ENCODE data around the gene PRXL2B. TPM values are rescaled to one million over a fixed set of nuclear protein-coding genes. Genes with fewer than 3 reads are reported as not detected.

The PRXL2B gene
- total and polyA plus RNA-seq, 3 donors from 2014 or later: 16.5 to 25.1 (median 20.9) TPM

GRCh38 chr1:2590233-2591141 lies 3.9 kb downstream of the PRXL2B start:
- Histone ChIP-seq H3K27ac (no peak overlapping the region), H3K9me3 (no peaks in the 10 kb centered on the region), H3K36me3 (ENCODE audit: low read depth, missing control alignments) (no peaks in the 10 kb centered on the region), H3K4me3 (no peak overlapping the region), H3K4me1 (peaks cover 17% of the 10 kb centered on the region), H3K27me3 (no peaks in the 10 kb centered on the region)
- no peak for TF ChIP-seq CTCF (IDR thresholded peaks at IDR 0.05)
- TF ChIP-seq POLR2A (IDR thresholded peaks at IDR 0.05): no peak
- intact Hi-C loops (cut with DNase I; ENCODE audit: low total_unique reads): no loop called here
- WGBS, 2 donors: 91 to 92% methylated on average over 6 to 31 of the region's 31 CpGs
- DNase-seq: no peak

GRCh38 chr1:2591233-2591580 lies 4.6 kb downstream of the PRXL2B start:
- no peak for DNase-seq
- H3K9me3 ChIP-seq: no peaks in the 10 kb centered on the region
- no peak overlapping the region for H3K27ac ChIP-seq
- H3K4me3 ChIP-seq: no peak overlapping the region
- peaks cover 17% of the 10 kb centered on the region for H3K4me1 ChIP-seq
- WGBS, 2 donors: 90 to 96% methylated on average over 5 of the region's 5 CpGs
- TF ChIP-seq CTCF (IDR thresholded peaks at IDR 0.05): no peak
- TF ChIP-seq POLR2A (IDR thresholded peaks at IDR 0.05): no peak
- H3K36me3 ChIP-seq (ENCODE audit: low read depth, missing control alignments): no peaks in the 10 kb centered on the region
- intact Hi-C loops (cut with DNase I; ENCODE audit: low total_unique reads): no loop called here
- H3K27me3 ChIP-seq: no peaks in the 10 kb centered on the region

GRCh38 chr1:2591581-2592261 lies 5.1 kb downstream of the PRXL2B start:
- WGBS, 2 donors: 93 to 96% methylated on average over 5 to 11 of the region's 12 CpGs
- Histone ChIP-seq H3K4me3 (no peak overlapping the region), H3K27me3 (no peaks in the 10 kb centered on the region), H3K36me3 (ENCODE audit: low read depth, missing control alignments) (no peaks in the 10 kb centered on the region), H3K4me1 (peaks cover 17% of the 10 kb centered on the region), H3K9me3 (no peaks in the 10 kb centered on the region), H3K27ac (no peak overlapping the region)
- TF ChIP-seq CTCF (IDR thresholded peaks at IDR 0.05): no peak
- no peak for TF ChIP-seq POLR2A (IDR thresholded peaks at IDR 0.05)
- intact Hi-C loops (cut with DNase I; ENCODE audit: low total_unique reads): no loop called here
- DNase-seq: no peak

- H3K27ac ChIP-seq: no peak overlapping the region
- no peaks in the 10 kb centered on the region for H3K27me3 ChIP-seq
- no peaks in the 10 kb centered on the region for H3K36me3 ChIP-seq (ENCODE audit: low read depth, missing control alignments)
- no peaks in the 10 kb centered on the region for H3K9me3 ChIP-seq
- DNase-seq: no peak
- no peak overlapping the region for H3K4me3 ChIP-seq
- peaks cover 12% of the 10 kb centered on the region for H3K4me1 ChIP-seq
- intact Hi-C loops (cut with DNase I; ENCODE audit: low total_unique reads): no loop called here
- TF ChIP-seq POLR2A (IDR thresholded peaks at IDR 0.05) (no peak), CTCF (IDR thresholded peaks at IDR 0.05) (no peak)
- WGBS, 2 donors: 81 to 83% methylated on average over 4 to 15 of the region's 15 CpGs
These were observed 6.1 kb downstream of the PRXL2B start for GRCh38 chr1:2592672-2593071.
